HepG2 (cell line): ENCODE measurements around the gene GIMAP1. TPM values are rescaled to one million over a fixed set of nuclear protein-coding genes. Genes with fewer than 3 reads are reported as not detected.

Source experiments
- ATAC-seq: fragments of 200-7000 bp; cut with Tn5 transposase; 3 replicates; pipeline ENCODE4 v1.9.1; 2020; ENCODE audit warnings: mild to moderate bottlenecking, moderate library complexity
- Bru-seq: library from RNA; stranded (reverse); fragments of 400-500 nt; gene quantifications from one replicate; lab custom pipeline; 2021; lab: Mats Ljungman, UMichigan
- BruChase-seq, 2 experiments: library from RNA; stranded (reverse); fragments of 400-500 nt; gene quantifications; one replicate each; lab custom pipeline; 2021; lab: Mats Ljungman, UMichigan
- BruUV-seq: library from RNA; stranded (reverse); fragments of 400-500 nt; replicated peaks from 2 replicates; lab custom pipeline; 2021; lab: Mats Ljungman, UMichigan
- CTCF ChIA-PET: fragments of 300-600 bp; formaldehyde crosslinking; extraction: SDS; loops from one replicate; lab custom pipeline; 2021; ENCODE audit warnings: low total read pairs, inconsistent platforms, low intra/inter-chr PET ratio; lab: Yijun Ruan, JAX
- POLR2A ChIA-PET: fragments of 350-600 bp; sonication (Branson Sonifier 250); formaldehyde crosslinking; loops from one replicate; lab custom pipeline; 2020; ENCODE audit warnings: antibody characterized with exemption, inconsistent platforms; lab: Yijun Ruan, JAX
- DNase-seq: peaks from one replicate; pipeline ENCODE4 v3.0.0-alpha.2; 2015; ENCODE audit warnings: low spot score
- FAIRE-seq: peaks from 3 replicates; lab custom pipeline; 2011; peaks lifted over from hg19 to GRCh38; lab: Jason Lieb, UNC
- H2AFZ ChIP-seq: one replicate; pipeline ENCODE4 v1.6.1; 2011; ENCODE audit warnings: low read length, inconsistent platforms
- H3K27ac ChIP-seq: fragments of 300-600 bp; 3 replicates; pipeline ENCODE4 v1.8.0; 2011; ENCODE audit warnings: mixed run types, mild to moderate bottlenecking, mixed read lengths, low read length, inconsistent platforms; ENCODE audit not compliant: insufficient read depth; ENCODE audit errors: extremely low read length
- H3K27me3 ChIP-seq, 2 experiments: fragments of 200-600 bp in 1 of 2; 2 replicates in 1 of 2; 3 replicates in 1 of 2; pipeline versions ENCODE4 v1.6.0 to v1.8.0; 2011; ENCODE audit warnings: low read length in 2 of 2, mild to moderate bottlenecking in 2 of 2, moderate library complexity in 2 of 2, inconsistent platforms in 1 of 2; ENCODE audit not compliant: insufficient read depth in 2 of 2, control insufficient read depth in 1 of 2
- H3K36me3 ChIP-seq, 2 experiments: fragments of 200-600 bp in 1 of 2; replicated peaks in 1 of 2; 2 replicates in 1 of 2; 3 replicates in 1 of 2; pipeline versions ENCODE4 v1.5.1 to v1.8.0; 2011; ENCODE audit warnings: low read length in 2 of 2, inconsistent platforms in 1 of 2; ENCODE audit not compliant: insufficient read depth in 2 of 2, control insufficient read depth in 1 of 2
- H3K4me1 ChIP-seq: 2 replicates; pipeline ENCODE4 v1.5.1; 2012; ENCODE audit warnings: low read length, inconsistent platforms; ENCODE audit not compliant: insufficient read depth
- H3K4me2 ChIP-seq: 2 replicates; pipeline ENCODE4 v1.6.0; 2011; ENCODE audit warnings: low read depth, low read length, inconsistent platforms
- H3K4me3 ChIP-seq, 3 experiments: fragments of 200-600 bp in 1 of 3; sonication (generic), shearing (Covaris generic) in 1 of 3; replicated peaks in 1 of 3; 2 replicates each; pipeline ENCODE4 v1.5.1; 2011 to 2016; ENCODE audit warnings: low read length in 3 of 3, inconsistent platforms in 2 of 3, low read depth in 2 of 3, mild to moderate bottlenecking in 2 of 3, control low read depth in 1 of 3, mixed read lengths in 1 of 3; ENCODE audit not compliant: insufficient read depth in 1 of 3
- H3K79me2 ChIP-seq: one replicate; pipeline ENCODE4 v1.6.1; 2011; ENCODE audit warnings: low read length, inconsistent platforms; ENCODE audit not compliant: insufficient read depth
- H3K9ac ChIP-seq: 2 replicates; pipeline ENCODE4 v1.6.0; 2011; ENCODE audit warnings: mild to moderate bottlenecking, low read depth, low read length, inconsistent platforms; ENCODE audit not compliant: insufficient read depth
- H3K9me3 ChIP-seq: 2 replicates; pipeline ENCODE4 v1.5.1; 2012; ENCODE audit warnings: mild to moderate bottlenecking, low read length
- H4K20me1 ChIP-seq: 2 replicates; pipeline ENCODE4 v1.6.0; 2011; ENCODE audit warnings: inconsistent platforms, mild to moderate bottlenecking, low read length, moderate library complexity; ENCODE audit not compliant: insufficient read depth
- CSRNP1 ChIP-seq: sonication (generic); formaldehyde crosslinking; IDR thresholded peaks from 2 replicates; pipeline ENCODE4 v1.8.1; 2023; ENCODE audit warnings: mild to moderate bottlenecking, missing genetic modification reagents
- GABPA ChIP-seq, 2 experiments: IDR thresholded peaks; 2 replicates each; pipeline ENCODE4 v1.6.1; 2011 to 2016; ENCODE audit warnings: low read depth in 2 of 2, low read length in 1 of 2, missing biosample characterization in 1 of 2, missing genetic modification characterization in 1 of 2
- HCFC1 ChIP-seq: fragments of 150-350 bp; IDR thresholded peaks from 2 replicates; pipeline ENCODE4 v1.6.1; 2014; ENCODE audit warnings: low read depth, low read length
- KLF9 ChIP-seq: IDR thresholded peaks from 2 replicates; pipeline ENCODE4 v1.6.1; 2016; ENCODE audit warnings: low read depth
- MIER2 ChIP-seq: IDR thresholded peaks from 2 replicates; pipeline ENCODE4 v1.6.1; 2016; ENCODE audit warnings: missing biosample characterization, missing genetic modification reagents
- NCOA5 ChIP-seq: sonication (generic); formaldehyde crosslinking; IDR thresholded peaks from 2 replicates; pipeline ENCODE4 v1.4.0; 2020; ENCODE audit warnings: missing genetic modification reagents
- NFE2L2 ChIP-seq: fragments of 150-350 bp; IDR thresholded peaks from 2 replicates; pipeline ENCODE4 v1.6.1; 2014; ENCODE audit warnings: low read length
- RBFOX2 ChIP-seq: fragments of 200-400 bp; formaldehyde crosslinking; IDR thresholded peaks from 2 replicates; pipeline ENCODE4 v1.6.1; 2017; ENCODE audit warnings: low read depth, mild to moderate bottlenecking, low read length
- RNF219 ChIP-seq: sonication (generic); formaldehyde crosslinking; IDR thresholded peaks from 2 replicates; pipeline ENCODE4 v1.5.0; 2020; ENCODE audit warnings: mild to moderate bottlenecking, missing genetic modification reagents
- SP5 ChIP-seq: IDR thresholded peaks from 2 replicates; pipeline ENCODE4 v1.6.1; 2016; ENCODE audit warnings: low read depth, borderline replicate concordance
- UBTF ChIP-seq: sonication (generic); formaldehyde crosslinking; IDR thresholded peaks from 2 replicates; pipeline ENCODE4 v1.4.0; 2020; ENCODE audit warnings: mild to moderate bottlenecking, missing genetic modification reagents
- ZNF136 ChIP-seq: sonication (generic); formaldehyde crosslinking; IDR thresholded peaks from 2 replicates; pipeline ENCODE4 v1.8.1; 2022; ENCODE audit warnings: low read depth, mild to moderate bottlenecking, moderate library complexity, missing genetic modification reagents
- ZNF383 ChIP-seq: sonication (generic); formaldehyde crosslinking; IDR thresholded peaks from 2 replicates; pipeline ENCODE4 v1.4.0; 2020; ENCODE audit warnings: missing genetic modification reagents, mild to moderate bottlenecking, borderline replicate concordance
- ZNF557 ChIP-seq: sonication (generic); formaldehyde crosslinking; IDR thresholded peaks from 2 replicates; pipeline ENCODE4 v1.4.0; 2020; ENCODE audit warnings: missing genetic modification reagents
- WGBS: methylation state at CpG from one replicate; pipeline ENCODE4 v1.1.6; 2017; ENCODE audit warnings: low lambda C conversion rate; 5-methylcytosine and 5-hydroxymethylcytosine counted together
- in situ Hi-C: cut with HindIII; loops from 2 replicates; pipeline ENCODE4 v1.10.0; 2017; ENCODE audit warnings: low pct_unique_long_range_greater_than_20kb; ENCODE audit not compliant: extremely low pct_ligation_motif_present
- intact Hi-C: fragments of 100-400 bp; cut with micrococcal nuclease; formaldehyde crosslinking; loops from one replicate; pipeline ENCODE4 v1.10.0; 2022; ENCODE audit not compliant: unreplicated experiment
- long read RNA-seq, 2 experiments: library from RNA in 1 of 2; library from polyadenylated mRNA in 1 of 2; stranded (forward) in 1 of 2; unstranded in 1 of 2; transcript quantifications; one replicate each; pipeline ENCODE4 v2.0.0, GENCODE V29; 2019 to 2022
- polyA minus RNA-seq, 3 experiments: library from RNA; depleted of rRNA, polyadenylated mRNA; stranded (reverse); fragments of >200 nt; gene quantifications; 2 replicates each; pipeline ENCODE4 v1.2.3, GENCODE V29; 2011; ENCODE audit warnings: low replicate concordance in 1 of 3
- polyA plus RNA-seq, 8 experiments: library from polyadenylated mRNA; depleted of rRNA in 3 of 8; stranded (reverse) in 7 of 8; unstranded in 1 of 8; fragments of >200 nt; fragmentation: Illumina TruSeq in 4 of 8; extraction: Trizol in 4 of 8; gene quantifications; 2 replicates each; pipeline versions ENCODE4 v1.2.1 to v1.2.3, GENCODE V29; 2011 to 2016; ENCODE audit warnings: low read depth in 4 of 8, missing spikeins in 1 of 8, mixed read lengths in 1 of 8; ENCODE audit not compliant: insufficient read depth in 1 of 8
- total RNA-seq, 5 experiments: library from RNA; depleted of rRNA; stranded (reverse); fragments of >200 nt; fragmentation: Illumina TruSeq; extraction: Trizol; gene quantifications; 2 replicates each; pipeline ENCODE4 v1.2.3, GENCODE V29; 2016; ENCODE audit warnings: low read depth in 1 of 5

GIMAP1 gene
- total RNA-seq (2016; rRNA removed; fragmentation: Illumina TruSeq; extraction: Trizol) (not detected in 2 replicates), polyA plus RNA-seq (2011; rRNA removed) (not detected in 2 replicates), polyA minus RNA-seq (2011; rRNA and poly(A)+ RNA removed; ENCODE audit: low replicate concordance) (not detected in 2 replicates), Bru-seq, nascent RNA (not detected), BruChase-seq, experiment 1, labeled RNA remaining after a 6-hour chase (not detected), BruChase-seq, experiment 2, labeled RNA remaining after a 2-hour chase (not detected)
- not detected in 2 replicates for total RNA-seq (2016; cell fraction: cytosol; rRNA removed; fragmentation: Illumina TruSeq; extraction: Trizol; ENCODE audit: low read depth)
- total RNA-seq (2016; cell fraction: insoluble cytoplasmic fraction; rRNA removed; fragmentation: Illumina TruSeq; extraction: Trizol): not detected in 2 replicates
- total RNA-seq (2016; cell fraction: membrane; rRNA removed; fragmentation: Illumina TruSeq; extraction: Trizol): not detected in 2 replicates
- total RNA-seq (2016; cell fraction: nucleus; rRNA removed; fragmentation: Illumina TruSeq; extraction: Trizol): not detected in 2 replicates
- polyA plus RNA-seq (2011; cell fraction: cytosol; rRNA removed): not detected in 2 replicates
- not detected in 2 replicates for polyA plus RNA-seq (2011; cell fraction: nucleus; rRNA removed)
- not detected in 2 replicates for polyA plus RNA-seq (2012)
- not detected in 2 replicates for polyA plus RNA-seq (2016; cell fraction: cytosol; fragmentation: Illumina TruSeq; extraction: Trizol; ENCODE audit: low read depth)
- not detected in 2 replicates for polyA plus RNA-seq (2016; cell fraction: insoluble cytoplasmic fraction; fragmentation: Illumina TruSeq; extraction: Trizol; ENCODE audit: low read depth)
- polyA plus RNA-seq (2016; cell fraction: membrane; fragmentation: Illumina TruSeq; extraction: Trizol; ENCODE audit: low read depth): not detected in 2 replicates
- not detected in 2 replicates for polyA plus RNA-seq (2016; cell fraction: nucleus; fragmentation: Illumina TruSeq; extraction: Trizol; ENCODE audit: insufficient read depth, low read depth)
- polyA minus RNA-seq (2011; cell fraction: cytosol; rRNA and poly(A)+ RNA removed): not detected in 2 replicates
- not detected in 2 replicates for polyA minus RNA-seq (2011; cell fraction: nucleus; rRNA and poly(A)+ RNA removed)
- long read RNA-seq, experiment 1: 0 reads
- long read RNA-seq, experiment 2: 0 reads

DNA sequence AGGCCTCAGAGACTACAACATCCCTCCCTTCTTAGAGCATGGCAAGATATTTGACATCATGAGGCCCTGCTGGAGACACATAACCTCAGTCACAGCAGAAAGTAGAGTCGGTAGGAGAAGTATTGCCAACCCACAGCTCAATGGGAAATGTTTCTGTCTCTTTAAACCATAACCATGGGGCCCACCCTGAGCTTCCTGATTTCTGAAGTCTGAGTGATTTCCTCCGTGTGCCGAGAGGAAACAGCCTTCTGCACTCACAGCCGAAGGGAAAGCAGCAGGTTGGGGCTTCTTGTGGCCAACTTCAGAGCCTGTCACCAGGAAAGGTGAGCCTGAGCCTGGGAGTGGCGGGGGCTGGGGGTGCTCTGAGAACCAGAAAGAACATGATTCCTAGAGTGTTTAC is at the start of gene GIMAP1:
Gene GIMAP1, plus strand, starts transcription at position 246 of the 400 bp plus-strand sequence. CDS start 2,435 bp downstream, outside the sequence.
- POLR2A ChIA-PET: no interaction called here
- Histone ChIP-seq H3K9ac (no peak within 1 kb of the TSS), H3K9me3 (no peaks in the 10 kb centered on the region), H3K36me3 (no peaks in the 10 kb centered on the region), H2AFZ (no peak within 1 kb of the TSS), H3K27me3 (peaks cover 0 to 3% of the 10 kb centered on the region in 2 experiments; a peak in 2 of 5 replicates), H3K4me3 (no peak within 1 kb of the TSS), H3K79me2 (no peaks in the 10 kb centered on the region), H3K4me2 (no peak within 1 kb of the TSS), H3K4me1 (no peaks in the 10 kb centered on the region), H4K20me1 (no peaks in the 10 kb centered on the region), H3K27ac (no peak within 1 kb of the TSS)
- intact Hi-C loops: no loop called here
- 0% methylated on average over 1 of the region's 5 CpGs for WGBS
- FAIRE-seq: no peak
- DNase-seq: no peak
- ATAC-seq: no peak
- no TSS peak for BruUV-seq
- in situ Hi-C loops: no loop called here
- CTCF ChIA-PET: no interaction called here
- TF ChIP-seq CSRNP1 (CRISPR knock-in tag) (no peak), KLF9 (no peak), HCFC1 (no peak), SP5 (CRISPR knock-in tag) (no peak), RBFOX2 (no peak), MIER2 (CRISPR knock-in tag) (no peak), NFE2L2 (no peak), GABPA (IDR thresholded peaks at IDR 0.05; ENCODE audit: low read depth, low read length) (no peak), GABPA (CRISPR knock-in tag; IDR thresholded peaks at IDR 0.05; ENCODE audit: low read depth) (no peak), ZNF557 (CRISPR knock-in tag) (no peak), ZNF383 (CRISPR knock-in tag) (no peak), UBTF (no peak), NCOA5 (CRISPR knock-in tag) (no peak), ZNF136 (CRISPR knock-in tag) (no peak), RNF219 (CRISPR knock-in tag) (no peak)
